ENCODE data around the gene NBAS.

Gene NBAS

DNA sequence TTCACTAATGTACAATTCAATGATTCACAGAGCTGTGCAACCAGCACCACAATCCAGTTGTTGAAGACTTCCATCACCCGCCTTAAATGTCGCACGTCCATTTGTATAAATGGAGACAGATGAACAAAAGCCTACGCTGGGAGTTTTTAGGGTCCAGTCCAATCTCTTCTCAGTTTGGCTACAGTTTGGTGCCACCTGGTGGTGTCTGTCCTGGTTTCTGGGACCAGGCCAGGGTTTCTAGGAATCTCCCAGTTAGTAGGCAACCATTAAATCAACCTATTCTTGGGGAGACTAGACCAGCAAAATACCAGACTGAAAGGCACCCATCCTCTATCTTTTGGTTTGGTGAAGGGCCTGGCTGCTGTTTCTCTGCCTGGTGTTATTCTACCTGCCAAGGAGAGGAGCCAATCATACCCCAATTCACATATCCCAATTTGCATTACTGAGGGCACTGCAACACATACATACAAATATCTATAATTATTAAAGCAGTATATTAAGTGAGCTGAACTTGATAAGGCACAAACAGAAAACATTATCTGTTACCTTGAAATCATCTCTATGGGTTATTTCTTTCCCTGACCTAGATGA lies 27.3 kb upstream of the NBAS start:
- no peak for FAIRE-seq

GRCh38 chr2:15584767-15585469 lies 23.8 kb upstream of the NBAS start:
- FAIRE-seq: no peak

GRCh38 chr2:15584316-15584715 lies 23.2 kb upstream of the NBAS start:
- FAIRE-seq: no peak

DNA sequence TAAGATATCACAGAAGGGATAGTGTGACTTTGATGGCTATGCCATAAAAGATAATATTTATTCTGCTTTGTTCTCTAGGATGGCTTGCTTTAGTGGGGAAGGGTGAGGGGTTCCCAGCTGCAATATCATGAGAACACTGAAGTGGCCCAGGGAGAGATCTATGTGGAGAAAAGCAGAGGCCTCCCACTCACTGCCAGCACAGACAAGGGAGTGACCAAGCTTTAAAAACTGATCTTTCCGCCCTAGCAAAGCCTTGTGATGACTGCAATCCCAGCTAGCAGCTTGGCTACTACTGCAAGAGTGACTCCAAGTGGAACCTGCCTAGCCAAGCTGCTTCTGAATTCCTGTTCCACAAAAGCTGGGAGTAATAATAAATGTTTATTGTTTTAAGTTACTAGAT lies 22.7 kb upstream of the NBAS start:
- no peak for FAIRE-seq

DNA sequence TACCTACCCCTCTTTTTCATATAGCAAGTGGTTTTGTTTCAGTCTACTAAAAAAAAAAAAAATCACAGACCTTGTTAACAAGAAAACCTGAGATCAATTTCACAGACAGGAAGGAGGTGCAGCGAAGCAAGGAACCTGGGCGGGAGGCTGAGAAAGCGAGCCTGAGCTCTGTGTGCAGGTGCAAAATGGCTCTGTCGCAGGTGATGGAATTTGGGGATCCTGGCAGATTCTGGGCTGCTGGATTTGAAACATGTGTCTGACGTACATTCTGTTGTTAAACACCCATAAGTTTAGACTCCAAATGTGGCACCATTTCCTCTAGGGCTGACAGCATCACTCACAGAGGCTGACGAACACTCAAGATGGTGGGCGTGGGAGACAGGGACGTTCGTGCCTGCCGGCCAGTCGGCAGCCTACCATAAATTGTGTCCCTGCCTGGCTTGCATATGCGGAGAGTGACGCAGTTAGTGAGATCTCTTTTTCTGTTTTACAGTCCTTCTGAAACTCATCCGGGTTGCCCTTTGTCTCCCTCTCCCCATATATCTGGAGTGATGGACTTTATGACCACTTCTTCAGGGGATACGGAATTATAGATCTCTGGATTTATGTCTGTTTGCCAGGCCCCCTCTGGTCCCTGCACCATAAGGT lies 21.7 kb upstream of the NBAS start:
- no peak for FAIRE-seq

DNA sequence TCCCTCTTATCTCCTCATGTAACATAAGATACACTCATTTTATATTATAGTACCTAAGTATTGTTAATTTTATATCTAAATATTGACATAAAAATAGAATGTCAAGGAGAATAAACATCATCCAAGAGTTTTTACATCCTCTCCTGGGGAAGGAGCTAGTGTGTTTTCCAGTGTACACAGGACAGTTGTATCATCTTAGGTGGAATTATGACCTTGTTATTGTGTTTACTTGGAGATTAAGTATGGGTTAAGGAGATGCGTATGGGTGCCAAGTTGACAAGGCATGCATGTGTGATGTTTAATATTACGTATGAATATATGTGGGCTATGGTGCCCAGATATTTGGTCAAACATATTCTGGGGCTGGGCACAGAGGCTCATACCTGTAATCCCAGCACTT lies 19.3 kb upstream of the NBAS start:
- no peak for FAIRE-seq

- no peak for FAIRE-seq
Observed at GRCh38 chr2:15579641-15580040, 18.5 kb upstream of the NBAS start.

GRCh38 chr2:15577071-15577735 lies 16.1 kb upstream of the NBAS start:
- FAIRE-seq: peak; percentile 47

DNA sequence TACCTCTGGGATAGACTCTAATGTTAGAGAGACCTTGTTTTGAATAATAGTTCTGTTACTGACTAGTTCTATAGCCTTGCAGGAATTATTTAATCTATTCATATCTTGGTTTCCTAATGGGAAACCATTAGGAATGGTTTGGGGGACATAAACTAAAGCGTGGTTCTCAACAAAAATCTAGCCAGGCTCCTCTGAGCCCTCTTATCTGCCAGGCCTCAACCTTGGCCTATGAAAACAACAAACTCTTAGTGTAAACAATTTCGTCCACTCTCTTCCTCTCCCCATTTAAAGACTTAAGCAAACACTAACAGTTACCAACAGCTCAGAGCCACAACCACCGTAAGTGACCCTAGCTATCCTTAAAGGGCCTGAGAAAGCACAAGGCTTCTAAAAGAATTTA lies 10.6 kb upstream of the NBAS start:
- FAIRE-seq: no peak

- FAIRE-seq: no peak
Observed at GRCh38 chr2:15570104-15570503, 9.0 kb upstream of the NBAS start.

GRCh38 chr2:15568874-15569273 lies 7.7 kb upstream of the NBAS start:
- FAIRE-seq: no peak

GRCh38 chr2:15566912-15567311 lies 5.8 kb upstream of the NBAS start:
- no peak for FAIRE-seq

DNA sequence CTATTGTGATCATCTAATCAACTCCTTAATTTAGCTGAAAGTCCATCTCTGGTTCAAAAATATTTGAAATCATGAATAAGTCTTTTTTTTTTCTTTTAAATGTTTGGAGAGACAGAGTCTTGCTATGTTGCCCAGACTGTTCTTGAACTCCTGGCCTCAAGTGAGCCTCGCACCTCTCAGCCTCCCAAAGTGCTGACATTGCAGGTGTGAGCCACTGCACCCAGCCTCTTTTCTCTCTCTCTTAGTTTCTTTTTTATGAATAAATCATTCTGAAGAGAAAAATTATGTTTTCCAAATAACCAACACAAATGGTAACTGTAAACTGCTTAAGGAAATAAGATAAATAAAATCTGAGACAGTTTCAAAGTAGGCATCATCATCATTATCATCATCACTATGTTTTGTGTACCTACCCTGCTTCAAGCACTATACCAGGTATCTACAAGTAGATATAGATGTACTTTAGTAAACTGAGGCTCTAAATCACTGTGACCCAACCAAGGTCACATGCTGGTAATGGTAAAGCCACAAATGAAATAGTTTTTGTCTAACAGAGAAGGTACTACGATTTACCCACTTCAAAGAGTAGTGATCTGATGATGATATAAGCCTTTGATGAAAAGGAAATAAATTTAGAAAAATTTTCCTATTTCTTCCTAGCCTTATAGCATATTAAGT lies 5.0 kb upstream of the NBAS start:
- FAIRE-seq: no peak

GRCh38 chr2:15565392-15565791 lies 4.3 kb upstream of the NBAS start:
- FAIRE-seq: no peak

- FAIRE-seq: no peak
Observed at GRCh38 chr2:15563227-15564100, 2.3 kb upstream of the NBAS start.

DNA sequence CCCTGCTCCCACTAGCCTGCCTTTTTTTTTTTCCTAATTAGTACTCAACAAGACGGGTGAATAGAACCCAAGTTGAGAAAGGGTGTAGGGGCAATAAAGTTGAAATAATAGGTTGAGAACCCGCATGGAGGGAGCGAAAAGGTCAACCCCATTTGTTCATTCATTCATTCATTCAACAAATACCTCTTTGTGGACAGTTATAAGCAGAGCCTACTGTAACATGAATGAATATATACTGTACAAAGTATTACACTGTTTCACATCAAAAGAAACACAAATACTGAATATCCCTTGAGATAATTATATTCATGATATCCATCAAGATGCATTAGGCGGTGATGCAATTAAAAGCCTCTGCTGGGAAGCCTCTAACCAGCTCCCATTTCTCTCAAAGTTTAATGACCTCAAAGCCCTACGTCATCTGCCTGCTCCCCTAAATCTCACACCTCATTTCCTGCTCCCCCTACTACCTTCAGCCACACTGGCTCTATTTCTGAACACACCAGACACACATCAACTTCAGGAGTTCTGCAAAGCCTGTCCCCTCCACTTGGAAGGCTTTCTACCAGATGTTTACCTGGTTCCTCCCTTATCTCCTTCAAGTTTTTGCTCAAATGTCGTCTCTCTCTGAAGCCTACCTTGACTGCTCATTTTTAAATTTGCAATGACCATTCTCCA lies 1.4 kb upstream of the NBAS start:
- FAIRE-seq: no peak

DNA sequence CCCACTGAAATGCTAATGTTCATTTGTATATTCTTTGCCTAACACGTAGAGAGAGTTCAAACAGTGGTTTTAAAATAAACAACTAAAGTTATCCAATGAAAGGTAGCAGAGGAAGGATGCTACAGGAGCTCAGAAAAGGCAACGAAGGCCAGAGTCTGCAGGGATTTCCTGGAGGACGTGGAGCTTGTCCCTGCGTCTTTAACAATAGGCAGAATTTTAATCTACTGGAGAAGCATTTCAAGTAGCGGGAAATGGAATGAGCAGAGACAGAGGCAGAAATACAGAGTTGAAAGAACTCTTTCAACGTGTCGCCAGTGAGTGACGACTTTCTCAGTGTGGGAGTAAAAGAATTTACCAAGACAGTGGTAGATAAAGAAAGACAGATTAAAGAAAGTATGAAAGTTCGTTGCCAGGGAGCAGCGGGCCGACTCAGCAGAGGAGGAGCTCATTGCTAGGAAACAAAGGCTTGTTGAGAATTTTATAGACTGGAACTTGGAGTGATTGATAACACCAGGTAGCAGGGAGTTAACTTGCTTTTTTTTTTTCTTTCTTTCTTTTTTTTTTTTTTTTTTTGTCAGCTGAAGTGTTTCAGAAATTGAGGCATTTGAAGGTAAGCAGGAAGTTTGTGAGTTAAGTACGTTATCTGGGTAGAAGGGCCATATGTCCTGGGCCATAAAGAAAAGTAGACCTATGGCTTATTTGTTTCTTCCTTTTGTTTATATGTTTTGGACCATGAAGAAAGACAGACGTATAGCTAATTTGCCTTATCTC lies 625 bp upstream of the NBAS start:
- no peak for FAIRE-seq

GRCh38 chr2:15560140-15560987 lies 770 bp downstream of the NBAS start:
- FAIRE-seq: no peak

DNA sequence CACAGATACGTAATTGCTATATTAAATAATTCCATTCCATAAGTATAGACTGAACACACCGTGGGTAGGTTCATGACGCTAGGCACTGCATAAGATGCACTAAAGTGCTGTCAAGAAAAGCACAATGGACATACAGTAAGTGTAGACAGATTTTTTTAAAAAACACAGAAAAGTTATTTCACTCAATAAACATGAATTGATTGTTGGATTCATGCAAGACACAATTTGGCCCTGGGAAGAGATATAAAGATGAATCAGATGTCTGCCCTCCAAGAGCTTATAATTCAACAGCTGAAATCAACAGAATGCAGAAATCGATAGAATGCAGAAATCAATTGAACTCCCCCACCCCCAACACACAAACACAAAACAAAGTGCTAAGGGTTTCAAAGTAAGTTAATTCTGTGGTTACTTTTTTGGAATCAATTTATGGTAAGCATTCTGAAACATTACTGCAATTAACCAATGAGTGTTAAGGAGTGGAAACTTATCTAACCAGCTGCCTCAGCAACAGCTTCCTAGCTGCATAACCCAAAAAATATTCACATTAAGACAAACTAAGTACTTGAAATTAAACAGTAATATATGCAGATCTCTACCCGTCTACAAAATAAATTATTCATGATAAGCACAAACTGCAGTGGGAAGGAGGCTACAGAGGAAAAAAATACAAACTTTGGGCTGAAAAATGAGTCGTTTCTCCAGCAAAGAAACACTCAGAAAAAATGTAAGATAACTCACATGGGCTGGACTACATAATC lies 1.6 kb downstream of the NBAS start:
- no peak for FAIRE-seq
